Endothelial cell of umbilical vein (primary cell): Measurements from ENCODE around the gene PGLYRP4. TPM values are rescaled to one million over a fixed set of nuclear protein-coding genes. Genes with fewer than 3 reads are reported as not detected.

ENCODE experiments used
- BruUV-seq: library from RNA; stranded (reverse); fragments of 400-500 nt; replicated peaks from 2 replicates; lab custom pipeline; 2021; lab: Mats Ljungman, UMichigan
- CTCF ChIA-PET: fragments of 300-600, 350-600 bp; sonication (Branson Sonifier 250); formaldehyde crosslinking; loops from one replicate; lab custom pipeline; 2021; ENCODE audit warnings: antibody characterized with exemption, inconsistent platforms; lab: Charles Lee
- POLR2A ChIA-PET: fragments of 300-600, 350-600 bp; sonication (Branson Sonifier 250); formaldehyde crosslinking; loops from one replicate; lab custom pipeline; 2021; ENCODE audit warnings: antibody characterized with exemption, inconsistent platforms; lab: Charles Lee
- DNase-seq: peaks from one replicate; pipeline ENCODE4 v3.0.0-alpha.2; 2011; ENCODE audit warnings: low read depth, low spot score
- FAIRE-seq: peaks from 2 replicates; lab custom pipeline; 2011; peaks lifted over from hg19 to GRCh38; lab: Jason Lieb, UNC
- H2AFZ ChIP-seq: 2 replicates; pipeline ENCODE4 v1.6.0; 2012; ENCODE audit warnings: low read depth, low read length, control low read depth, inconsistent platforms
- H3K27ac ChIP-seq: 2 replicates; pipeline ENCODE4 v1.5.1; 2011; ENCODE audit warnings: low read depth, mild to moderate bottlenecking, control low read depth, low read length, moderate library complexity; ENCODE audit not compliant: insufficient read depth
- H3K27me3 ChIP-seq, 2 experiments: 2 replicates each; pipeline versions ENCODE4 v1.6.0 to v1.6.1; 2011; ENCODE audit warnings: low read length in 2 of 2, mixed read lengths in 1 of 2; ENCODE audit not compliant: control insufficient read depth in 2 of 2, insufficient read depth in 2 of 2
- H3K36me3 ChIP-seq, 2 experiments: 2 replicates in 1 of 2; 3 replicates in 1 of 2; pipeline ENCODE4 v1.5.1; 2011; ENCODE audit warnings: low read length in 2 of 2, mild to moderate bottlenecking in 1 of 2, moderate library complexity in 1 of 2; ENCODE audit not compliant: control insufficient read depth in 2 of 2, insufficient read depth in 2 of 2; ENCODE audit errors: extremely low read depth in 1 of 2
- H3K4me1 ChIP-seq: 3 replicates; pipeline ENCODE4 v1.5.1; 2011; ENCODE audit warnings: mild to moderate bottlenecking, low read length; ENCODE audit not compliant: control insufficient read depth, insufficient read depth; ENCODE audit errors: extremely low read depth
- H3K4me2 ChIP-seq: 2 replicates; pipeline ENCODE4 v1.6.1; 2011; ENCODE audit warnings: low read length, control low read depth, mixed read lengths; ENCODE audit not compliant: insufficient read depth
- H3K4me3 ChIP-seq, 3 experiments: fragments of 200-600 bp in 1 of 3; sonication (generic), shearing (Covaris generic) in 1 of 3; replicated peaks in 1 of 3; 2 replicates each; pipeline ENCODE4 v1.5.1; 2011 to 2016; ENCODE audit warnings: control low read depth in 3 of 3, low read length in 3 of 3, mild to moderate bottlenecking in 2 of 3, inconsistent platforms in 1 of 3, low read depth in 1 of 3, moderate library complexity in 1 of 3; ENCODE audit not compliant: insufficient read depth in 1 of 3
- H3K79me2 ChIP-seq: 2 replicates; pipeline ENCODE4 v1.6.0; 2012; ENCODE audit warnings: low read length, inconsistent platforms; ENCODE audit not compliant: control insufficient read depth, insufficient read depth
- H3K9ac ChIP-seq: replicated peaks from 2 replicates; pipeline ENCODE3; 2011; ENCODE audit warnings: low read length, control low read depth; ENCODE audit not compliant: insufficient read depth; ENCODE audit errors: extremely low read depth
- H3K9me1 ChIP-seq: replicated peaks from 3 replicates; pipeline ENCODE4 v1.6.0; 2011; ENCODE audit warnings: mild to moderate bottlenecking, low read length; ENCODE audit not compliant: control insufficient read depth, insufficient read depth; ENCODE audit errors: extremely low read depth
- H3K9me3 ChIP-seq: replicated peaks from 2 replicates; pipeline ENCODE4 v1.5.1; 2012; ENCODE audit warnings: low read length, inconsistent platforms; ENCODE audit not compliant: control insufficient read depth, insufficient read depth
- H4K20me1 ChIP-seq: replicated peaks from 2 replicates; pipeline ENCODE3; 2011; ENCODE audit warnings: mild to moderate bottlenecking, low read length; ENCODE audit not compliant: control insufficient read depth, insufficient read depth; ENCODE audit errors: extremely low read depth
- CTCF ChIP-seq, 2 donors: IDR thresholded peaks; 1 replicate in 1 of 2; 2 replicates in 1 of 2; pipeline ENCODE4 v1.5.1; 2011; ENCODE audit warnings: low read length in 2 of 2, mild to moderate bottlenecking in 2 of 2, moderate library complexity in 2 of 2, control low read depth in 1 of 2, inconsistent platforms in 1 of 2, low read depth in 1 of 2; ENCODE audit not compliant: insufficient read depth in 1 of 2; ENCODE audit errors: extremely low read depth in 1 of 2
- EZH2 ChIP-seq: IDR thresholded peaks from 2 replicates; pipeline ENCODE4 v1.6.1; 2012; ENCODE audit warnings: borderline replicate concordance, low read depth, mild to moderate bottlenecking, moderate library complexity, low read length, inconsistent platforms; ENCODE audit not compliant: severe bottlenecking
- FOS ChIP-seq: IDR thresholded peaks from 2 replicates; pipeline ENCODE4 v1.6.1; 2011; ENCODE audit warnings: mild to moderate bottlenecking, low read length, moderate library complexity, borderline replicate concordance; ENCODE audit not compliant: insufficient read depth
- GATA2 ChIP-seq: IDR thresholded peaks from 2 replicates; pipeline ENCODE4 v1.7.0; 2011; ENCODE audit warnings: low read depth, mild to moderate bottlenecking, moderate library complexity, mixed read lengths, low read length; ENCODE audit not compliant: insufficient read length, insufficient read depth
- JUN ChIP-seq: IDR thresholded peaks from 2 replicates; pipeline ENCODE4 v1.6.1; 2011; ENCODE audit warnings: borderline replicate concordance, low read depth; ENCODE audit not compliant: insufficient read length, insufficient read depth
- MYC ChIP-seq: IDR thresholded peaks from one replicate; pipeline ENCODE4 v1.6.1; 2011; ENCODE audit warnings: mild to moderate bottlenecking, low read depth, low read length
- POLR2A ChIP-seq: IDR thresholded peaks from 2 replicates; pipeline ENCODE4 v1.6.1; 2012; ENCODE audit warnings: low read depth, mild to moderate bottlenecking, control low read depth, low read length
- POLR2AphosphoS5 ChIP-seq: IDR thresholded peaks from 2 replicates; pipeline ENCODE4 v1.6.1; 2012; ENCODE audit warnings: low read depth, mild to moderate bottlenecking, control low read depth, low read length, moderate library complexity; ENCODE audit not compliant: insufficient read depth
- dilution Hi-C: fragments of 300-500 bp; cut with MboI; formaldehyde crosslinking; loops from one replicate; pipeline ENCODE4 v1.15.0; 2019; ENCODE audit warnings: low sequenced_read_pairs; ENCODE audit not compliant: extremely low pct_ligation_motif_present
- intact Hi-C: fragments of 100-400 bp; cut with micrococcal nuclease; formaldehyde crosslinking; loops from one replicate; pipeline ENCODE4 v1.10.0; 2022
- polyA plus RNA-seq, 4 experiments: library from polyadenylated mRNA; depleted of rRNA in 3 of 4; stranded (reverse) in 3 of 4; unstranded in 1 of 4; fragments of >200 nt; gene quantifications; 2 replicates each; pipeline versions ENCODE4 v1.2.1 to v1.2.3, GENCODE V29; 2011 to 2012; ENCODE audit warnings: missing spikeins in 1 of 4
- total RNA-seq: library from RNA; stranded (reverse); gene quantifications from 2 replicates; pipeline ENCODE4 v1.2.3, GENCODE V29; 2021
- TF ChIP-seq, protein P1 (sequence below): IDR thresholded peaks from 2 replicates; pipeline ENCODE4 v1.6.1; 2011; ENCODE audit not compliant: insufficient read depth, insufficient read length

The PGLYRP4 gene
- total and polyA plus RNA-seq, 2 donors (not counting 3 experiments of a cell fraction or from before 2014, with no cell fraction given) = not detected

DNA sequence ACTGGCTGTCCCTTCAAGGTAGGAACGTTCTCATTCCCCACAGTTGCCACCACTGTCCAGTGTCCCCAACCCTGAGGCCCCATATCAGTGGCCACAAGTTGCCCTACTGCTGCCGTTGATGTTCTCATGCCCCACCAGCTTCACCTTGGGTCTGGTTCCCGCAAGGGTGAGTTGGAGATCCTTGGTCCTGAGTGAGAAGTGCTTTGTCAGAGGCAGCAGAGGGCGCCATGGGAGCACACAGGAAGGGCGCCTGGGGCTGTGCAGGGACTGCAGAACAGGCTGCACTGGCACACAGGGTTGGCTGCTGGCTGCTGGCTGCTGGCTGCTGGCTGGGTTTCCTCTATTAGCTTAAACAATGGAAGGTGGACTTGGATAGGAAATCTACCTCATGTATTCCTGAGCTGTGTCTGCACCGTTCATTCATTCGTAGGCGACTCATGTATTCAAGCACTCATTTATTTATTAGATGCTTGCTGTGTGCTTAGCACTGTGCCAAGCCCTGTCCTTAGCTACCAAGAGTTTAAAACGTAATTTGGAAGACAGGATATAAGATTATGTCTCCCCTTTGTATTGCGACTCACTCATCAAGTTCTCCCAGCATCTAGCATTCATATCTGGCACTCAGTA lies 6.9 kb upstream of the PGLYRP4 start:
- dilution Hi-C loops = no loop called here
- Histone ChIP-seq H3K4me1 (no peaks in the 10 kb centered on the region), H3K36me3 (no peaks in the 10 kb centered on the region), H3K4me3 (no peak overlapping the region), H3K27ac (no peak overlapping the region), H3K79me2 (no peaks in the 10 kb centered on the region), H3K4me2 (no peak overlapping the region), H4K20me1 (no peaks in the 10 kb centered on the region), H2AFZ (no peak overlapping the region), H3K9me3 (no peaks in the 10 kb centered on the region), H3K9ac (no peak overlapping the region), H3K27me3 (no peaks in the 10 kb centered on the region), H3K9me1 (no peaks in the 10 kb centered on the region)
- no peak for TF ChIP-seq JUN
- TF ChIP-seq MYC = no peak
- TF ChIP-seq CTCF (IDR thresholded peaks at IDR 0.05; ENCODE audit: extremely low read depth in 1 of 2, insufficient read depth in 1 of 2, low read depth in 1 of 2, low read length in 2 of 2) = peak; percentile 25 to 39
- BruUV-seq = no TSS peak
- CTCF ChIA-PET = interaction anchor here (0.9 to 13.2 kb wide), 4 partner anchors 30 to 177 kb away, joined by 3 to 331 read pairs (median 3); no protein-coding TSS in a partner anchor
- POLR2A ChIA-PET = no interaction called here
- FAIRE-seq (no peak), DNase-seq (peak; percentile 23)
- intact Hi-C loops = no loop called here

DNA sequence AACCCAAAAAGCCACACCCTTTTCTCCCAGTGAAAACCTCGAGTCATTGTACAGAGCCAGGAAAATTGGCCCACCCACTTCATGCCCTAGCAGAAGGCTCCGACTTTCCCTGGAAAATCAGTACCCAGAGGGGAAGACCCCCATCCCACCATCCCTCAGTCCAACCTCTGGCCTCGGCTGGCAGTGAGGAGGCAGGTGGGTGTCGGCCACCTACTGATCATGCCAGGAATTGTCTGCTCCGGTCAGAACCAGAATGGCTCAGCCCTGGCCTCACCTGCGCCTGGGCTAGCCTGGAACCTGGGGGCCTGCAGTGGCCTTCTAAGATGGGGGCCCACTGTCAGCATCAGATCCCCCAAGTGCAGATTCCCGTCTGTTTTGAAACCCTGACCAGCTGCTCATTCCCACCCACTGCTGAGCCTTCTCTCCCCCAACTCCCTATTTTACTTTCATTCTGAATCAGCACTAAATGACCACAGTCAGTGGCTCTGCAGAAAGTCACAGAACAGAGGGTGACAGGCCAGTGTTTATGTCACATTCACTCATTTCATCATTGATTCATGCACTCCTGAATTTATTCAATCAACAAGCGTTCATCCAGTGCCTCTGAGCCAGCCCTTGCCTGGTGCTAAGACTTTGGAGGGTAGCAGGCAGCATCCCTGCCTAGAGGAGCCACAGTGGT lies 6.0 kb upstream of the PGLYRP4 start:
- no peaks in the 10 kb centered on the region for H3K79me2 ChIP-seq
- dilution Hi-C loops (no loop called here), intact Hi-C loops (no loop called here)
- no peak overlapping the region for H3K9ac ChIP-seq
- POLR2A ChIA-PET = no interaction called here
- TF ChIP-seq EZH2 = no peak
- no peak for TF ChIP-seq POLR2A
- TF ChIP-seq JUN = no peak
- no peak for TF ChIP-seq POLR2AphosphoS5
- TF ChIP-seq MYC = no peak
- TF ChIP-seq FOS = no peak
- TF ChIP-seq GATA2 = no peak
- TF ChIP-seq, protein P1, sequence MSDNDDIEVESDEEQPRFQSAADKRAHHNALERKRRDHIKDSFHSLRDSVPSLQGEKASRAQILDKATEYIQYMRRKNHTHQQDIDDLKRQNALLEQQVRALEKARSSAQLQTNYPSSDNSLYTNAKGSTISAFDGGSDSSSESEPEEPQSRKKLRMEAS = no peak
- no peak for TF ChIP-seq CTCF (IDR thresholded peaks at IDR 0.05; ENCODE audit: extremely low read depth in 1 of 2, insufficient read depth in 1 of 2, low read depth in 1 of 2, low read length in 2 of 2)
- no peaks in the 10 kb centered on the region for H3K4me1 ChIP-seq
- no peaks in the 10 kb centered on the region for H3K27me3 ChIP-seq
- no peaks in the 10 kb centered on the region for H3K36me3 ChIP-seq
- H3K27ac ChIP-seq = no peak overlapping the region
- no peak overlapping the region for H3K4me3 ChIP-seq
- DNase-seq (no peak), FAIRE-seq (no peak)
- no TSS peak for BruUV-seq
- no peaks in the 10 kb centered on the region for H4K20me1 ChIP-seq
- CTCF ChIA-PET = interaction anchor here (0.9 to 13.2 kb wide), 3 partner anchors 50 to 178 kb away, joined by 3 to 331 read pairs (median 5); no protein-coding TSS in a partner anchor
- no peaks in the 10 kb centered on the region for H3K9me1 ChIP-seq
- no peaks in the 10 kb centered on the region for H3K9me3 ChIP-seq
- H2AFZ ChIP-seq = no peak overlapping the region
- no peak overlapping the region for H3K4me2 ChIP-seq
